Astrocyte (in vitro differentiated cells and primary cell): ENCODE measurements around the gene PSPH. TPM values are rescaled to one million over a fixed set of nuclear protein-coding genes. Genes with fewer than 3 reads are reported as not detected.
"Not testable (repeated sequence)": the region's sequence is repeated elsewhere in the genome, so short reads cannot be mapped to it uniquely, and the experiment has no call there.

Source experiments
- DNase-seq: peaks from one replicate; pipeline ENCODE4 v3.0.0-alpha.2; 2010; ENCODE audit warnings: low read depth
- FAIRE-seq: peaks from 2 replicates; lab custom pipeline; 2011; peaks lifted over from hg19 to GRCh38; lab: Jason Lieb, UNC
- H2AFZ ChIP-seq: 2 replicates; pipeline ENCODE4 v1.6.0; 2012; ENCODE audit warnings: low read depth, low read length, inconsistent platforms
- H3K27ac ChIP-seq: 2 replicates; pipeline ENCODE4 v1.5.1; 2011; ENCODE audit warnings: low read depth, low read length, inconsistent platforms
- H3K27me3 ChIP-seq: 2 replicates; pipeline ENCODE4 v1.6.0; 2011; ENCODE audit warnings: low read length, inconsistent platforms; ENCODE audit not compliant: insufficient read depth
- H3K36me3 ChIP-seq: 2 replicates; pipeline ENCODE4 v1.5.1; 2011; ENCODE audit warnings: low read length, inconsistent platforms; ENCODE audit not compliant: insufficient read depth
- H3K4me1 ChIP-seq: 2 replicates; pipeline ENCODE4 v1.5.1; 2011; ENCODE audit warnings: low read length, inconsistent platforms; ENCODE audit not compliant: insufficient read depth
- H3K4me2 ChIP-seq: 2 replicates; pipeline ENCODE4 v1.6.0; 2012; ENCODE audit warnings: low read length, inconsistent platforms
- H3K4me3 ChIP-seq: 2 replicates; pipeline ENCODE4 v1.5.1; 2011; ENCODE audit warnings: low read depth, mild to moderate bottlenecking, low read length, inconsistent platforms; ENCODE audit not compliant: insufficient read depth
- H3K79me2 ChIP-seq: 2 replicates; pipeline ENCODE4 v1.6.0; 2012; ENCODE audit warnings: mild to moderate bottlenecking, low read length, inconsistent platforms; ENCODE audit not compliant: insufficient read depth
- H3K9ac ChIP-seq: 2 replicates; pipeline ENCODE4 v1.6.0; 2012; ENCODE audit warnings: mild to moderate bottlenecking, low read length, inconsistent platforms
- H3K9me3 ChIP-seq: 2 replicates; pipeline ENCODE4 v1.5.1; 2012; ENCODE audit warnings: low read depth, mild to moderate bottlenecking, low read length, inconsistent platforms; ENCODE audit not compliant: insufficient read depth
- H4K20me1 ChIP-seq: 2 replicates; pipeline ENCODE4 v1.6.0; 2012; ENCODE audit warnings: low read length, inconsistent platforms; ENCODE audit not compliant: insufficient read depth
- H3K27ac Mint-ChIP-seq: one replicate; pipeline ENCODE4 v1.8.0; 2021; ENCODE audit warnings: mild to moderate bottlenecking, mixed read lengths; ENCODE audit not compliant: unreplicated experiment
- H3K27me3 Mint-ChIP-seq: one replicate; pipeline ENCODE4 v1.8.0; 2021; ENCODE audit warnings: low read depth, mixed read lengths; ENCODE audit not compliant: unreplicated experiment
- H3K36me3 Mint-ChIP-seq: one replicate; pipeline ENCODE4 v1.8.0; 2021; ENCODE audit warnings: low read depth, mixed read lengths; ENCODE audit not compliant: unreplicated experiment
- H3K4me1 Mint-ChIP-seq: one replicate; pipeline ENCODE4 v1.8.0; 2021; ENCODE audit warnings: low read depth, mixed read lengths; ENCODE audit not compliant: unreplicated experiment
- H3K4me3 Mint-ChIP-seq: one replicate; pipeline ENCODE4 v1.8.0; 2021; ENCODE audit warnings: mild to moderate bottlenecking, moderate library complexity, mixed read lengths; ENCODE audit not compliant: unreplicated experiment
- H3K9me3 Mint-ChIP-seq: one replicate; pipeline ENCODE4 v1.8.0; 2021; ENCODE audit warnings: mild to moderate bottlenecking, mixed read lengths; ENCODE audit not compliant: unreplicated experiment
- EZH2 ChIP-seq: IDR thresholded peaks from 2 replicates; pipeline ENCODE4 v1.6.1; 2012; ENCODE audit warnings: mild to moderate bottlenecking, low read length, inconsistent platforms; ENCODE audit not compliant: insufficient read depth
- total RNA-seq: library from RNA; stranded (reverse); gene quantifications from 2 replicates; pipeline ENCODE4 v1.2.1, GENCODE V29; 2021
- TF ChIP-seq, protein P1 (sequence below): IDR thresholded peaks from 2 replicates; pipeline ENCODE4 v1.5.1; 2011; ENCODE audit warnings: low read depth, mild to moderate bottlenecking, inconsistent platforms, low read length, moderate library complexity; ENCODE audit not compliant: insufficient read depth

The PSPH gene
- total RNA-seq, 1 donor from 2014 or later = 72.7 TPM

DNA sequence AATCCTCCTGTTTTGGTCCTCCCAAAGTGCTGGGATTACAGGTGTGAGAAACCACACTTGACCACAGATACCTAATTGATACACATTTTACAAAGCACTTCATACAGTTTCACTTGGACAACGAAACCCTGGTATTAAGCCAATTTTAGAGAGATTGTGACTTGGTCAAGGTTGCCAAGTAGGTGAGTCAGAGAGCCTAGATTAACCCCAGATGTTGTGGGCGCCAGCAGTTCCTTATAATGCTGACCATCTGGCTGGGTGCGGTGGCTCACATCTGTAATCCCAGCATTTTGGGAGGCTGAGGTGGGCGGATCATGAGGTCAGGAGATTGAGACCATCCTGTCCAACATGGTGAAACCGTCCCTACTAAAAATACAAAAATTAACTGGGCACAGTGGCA lies 46.5 kb upstream of the PSPH start:
- Histone ChIP-seq H3K27me3 (no peaks in the 10 kb centered on the region), H3K27ac (no peak overlapping the region), H4K20me1 (peaks cover 4% of the 10 kb centered on the region), H3K36me3 (peaks cover 30% of the 10 kb centered on the region), H3K4me2 (peak overlapping the region; percentile 2), H2AFZ (no peak overlapping the region), H3K9me3 (no peaks in the 10 kb centered on the region), H3K79me2 (peaks cover 3% of the 10 kb centered on the region), H3K4me3 (no peak overlapping the region), H3K9ac (no peak overlapping the region), H3K4me1 (peaks cover 11% of the 10 kb centered on the region)
- Mint-ChIP-seq H3K36me3 (no peaks in the 10 kb centered on the region), H3K4me1 (no peaks in the 10 kb centered on the region), H3K4me3 (no peak overlapping the region), H3K27ac (no peak overlapping the region), H3K9me3 (no peaks in the 10 kb centered on the region), H3K27me3 (no peaks in the 10 kb centered on the region)
- TF ChIP-seq EZH2 = no peak
- TF ChIP-seq, protein P1, sequence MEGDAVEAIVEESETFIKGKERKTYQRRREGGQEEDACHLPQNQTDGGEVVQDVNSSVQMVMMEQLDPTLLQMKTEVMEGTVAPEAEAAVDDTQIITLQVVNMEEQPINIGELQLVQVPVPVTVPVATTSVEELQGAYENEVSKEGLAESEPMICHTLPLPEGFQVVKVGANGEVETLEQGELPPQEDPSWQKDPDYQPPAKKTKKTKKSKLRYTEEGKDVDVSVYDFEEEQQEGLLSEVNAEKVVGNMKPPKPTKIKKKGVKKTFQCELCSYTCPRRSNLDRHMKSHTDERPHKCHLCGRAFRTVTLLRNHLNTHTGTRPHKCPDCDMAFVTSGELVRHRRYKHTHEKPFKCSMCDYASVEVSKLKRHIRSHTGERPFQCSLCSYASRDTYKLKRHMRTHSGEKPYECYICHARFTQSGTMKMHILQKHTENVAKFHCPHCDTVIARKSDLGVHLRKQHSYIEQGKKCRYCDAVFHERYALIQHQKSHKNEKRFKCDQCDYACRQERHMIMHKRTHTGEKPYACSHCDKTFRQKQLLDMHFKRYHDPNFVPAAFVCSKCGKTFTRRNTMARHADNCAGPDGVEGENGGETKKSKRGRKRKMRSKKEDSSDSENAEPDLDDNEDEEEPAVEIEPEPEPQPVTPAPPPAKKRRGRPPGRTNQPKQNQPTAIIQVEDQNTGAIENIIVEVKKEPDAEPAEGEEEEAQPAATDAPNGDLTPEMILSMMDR = no peak
- DNase-seq (peak; percentile 73), FAIRE-seq (no peak)

- H3K27me3 ChIP-seq = no peaks in the 10 kb centered on the region
- H3K9me3 Mint-ChIP-seq = no peaks in the 10 kb centered on the region
- no peak within 1 kb of the TSS for H3K4me3 Mint-ChIP-seq
- no peak within 1 kb of the TSS for H3K4me3 ChIP-seq
- peaks cover 13% of the 10 kb centered on the region for H3K4me1 ChIP-seq
- FAIRE-seq = peak; percentile 80
- no peaks in the 10 kb centered on the region for H4K20me1 ChIP-seq
- H3K27me3 Mint-ChIP-seq = no peaks in the 10 kb centered on the region
- TF ChIP-seq, protein P1 = peak; percentile 40
- TF ChIP-seq EZH2 = no peak
- H3K9me3 ChIP-seq = no peaks in the 10 kb centered on the region
- peak; percentile 72 for DNase-seq
- H3K27ac Mint-ChIP-seq = no peak within 1 kb of the TSS
- H3K4me2 ChIP-seq = peak within 1 kb of the TSS; percentile 62
- H3K36me3 ChIP-seq = no peaks in the 10 kb centered on the region
- no peak within 1 kb of the TSS for H3K9ac ChIP-seq
- no peaks in the 10 kb centered on the region for H3K4me1 Mint-ChIP-seq
- no peak within 1 kb of the TSS for H3K27ac ChIP-seq
- no peaks in the 10 kb centered on the region for H3K79me2 ChIP-seq
- no peak within 1 kb of the TSS for H2AFZ ChIP-seq
- H3K36me3 Mint-ChIP-seq = peaks cover 4% of the 10 kb centered on the region
These were observed 41.7 kb upstream of the PSPH start, which contains the start of gene PHKG1 for GRCh38 chr7:56092789-56093531. TSS of gene PHKG1 (minus strand) at chr7:56092952. CDS start at chr7:56088941, 4,011 bp downstream.

DNA sequence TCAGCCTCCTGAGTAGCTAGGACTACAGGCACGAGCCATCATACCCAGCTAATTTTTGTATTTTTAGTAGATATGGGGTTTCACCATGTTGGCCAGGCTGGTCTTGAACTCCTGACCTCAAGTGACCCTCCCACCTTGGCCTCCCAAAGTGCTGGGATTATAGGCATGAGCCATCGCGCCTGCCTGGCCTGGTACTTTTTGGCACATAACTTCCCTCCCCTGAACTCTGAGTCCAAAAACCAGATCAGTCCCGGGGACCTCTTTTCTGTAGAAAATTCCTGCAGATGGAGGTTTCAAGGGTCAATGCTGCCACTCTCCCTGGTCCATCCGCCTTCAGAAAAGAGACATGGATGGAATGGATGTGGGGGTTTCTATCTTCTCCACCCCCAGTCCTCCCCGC lies 41.1 kb upstream of the PSPH start:
- not testable (repeated sequence) for H3K27ac ChIP-seq, FAIRE-seq, H3K27me3 ChIP-seq, H3K4me3 Mint-ChIP-seq, H3K4me3 ChIP-seq, H3K9me3 Mint-ChIP-seq, H4K20me1 ChIP-seq, H3K4me1 Mint-ChIP-seq, H3K79me2 ChIP-seq, H3K4me1 ChIP-seq, H3K9me3 ChIP-seq, H3K27me3 Mint-ChIP-seq, DNase-seq, H3K9ac ChIP-seq, H3K36me3 Mint-ChIP-seq, H3K27ac Mint-ChIP-seq, H2AFZ ChIP-seq, H3K36me3 ChIP-seq
- peak overlapping the region; percentile 62 for H3K4me2 ChIP-seq
